GM19035 (cell line): ENCODE measurements around the gene UBA6.
"Not testable (repeated sequence)": the region's sequence is repeated elsewhere in the genome, so short reads cannot be mapped to it uniquely, and the experiment has no call there.

Experiments used
- ATAC-seq: cut with Tn5 transposase; IDR thresholded peaks from one replicate; pipeline ENCODE4 v1.9.1; 2021; ENCODE audit not compliant: unreplicated experiment

The UBA6 gene

DNA sequence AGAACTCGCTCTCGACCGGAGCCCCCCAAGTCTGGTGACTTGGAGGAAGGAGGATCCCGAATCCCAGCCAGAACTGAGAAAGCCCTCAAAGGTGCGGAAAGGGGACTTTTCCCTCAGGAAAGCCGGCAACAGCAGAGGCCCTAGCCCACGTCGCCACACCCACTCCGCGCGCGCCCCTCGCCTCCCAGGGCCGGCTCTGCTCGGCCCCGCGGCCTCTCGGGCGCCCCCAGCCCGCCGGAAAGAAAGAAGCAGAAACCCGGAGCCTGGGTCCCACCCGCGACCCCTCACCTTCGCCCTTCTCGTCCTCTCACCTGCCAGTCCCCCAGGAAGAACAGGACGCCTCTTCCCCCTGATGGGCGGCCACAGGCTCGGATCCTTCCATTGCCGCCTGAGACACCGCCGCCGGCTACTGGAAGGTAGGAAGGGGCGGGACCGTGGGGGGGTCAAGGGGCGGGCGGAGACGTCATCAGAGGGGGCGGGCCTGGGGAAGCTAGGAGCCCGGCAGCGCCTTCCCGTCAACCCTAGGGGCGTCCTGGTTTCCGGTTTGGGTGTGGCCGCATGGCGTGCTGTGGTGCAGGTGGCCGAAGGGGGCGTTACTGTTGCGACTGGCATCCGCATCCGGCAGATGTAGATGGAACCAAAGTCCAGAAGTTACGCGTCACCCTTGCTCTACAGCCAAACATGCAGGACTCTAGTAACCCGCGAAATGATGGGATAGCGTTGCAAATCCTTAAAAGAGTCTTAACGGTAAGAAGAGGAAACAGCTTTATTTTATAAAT lies at the start of gene UBA6:
TSS of gene UBA6 (minus strand) at position 418 of the 779 bp plus-strand sequence. CDS start at position 382, 36 bp downstream.
- ATAC-seq = peak; percentile 98

DNA sequence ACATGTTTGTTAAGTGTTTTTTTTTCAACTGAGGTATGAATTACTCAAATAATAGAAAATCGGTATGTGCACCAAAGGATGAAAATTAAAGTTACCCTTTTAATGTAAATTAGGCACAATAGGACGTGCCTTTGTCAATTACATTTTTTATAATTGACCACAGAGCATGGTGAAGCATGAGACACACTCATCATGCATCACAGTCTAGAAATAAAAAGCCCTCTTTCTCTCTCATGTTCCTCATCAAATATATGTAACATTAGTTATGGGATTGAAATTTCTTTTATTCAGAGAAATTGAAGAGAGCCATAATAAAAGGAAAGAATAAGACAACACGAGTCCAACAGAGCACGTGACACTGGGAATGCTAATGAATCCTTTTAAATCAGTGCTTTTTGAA lies 49.7 kb upstream of the UBA6 start:
- ATAC-seq = no peak

DNA sequence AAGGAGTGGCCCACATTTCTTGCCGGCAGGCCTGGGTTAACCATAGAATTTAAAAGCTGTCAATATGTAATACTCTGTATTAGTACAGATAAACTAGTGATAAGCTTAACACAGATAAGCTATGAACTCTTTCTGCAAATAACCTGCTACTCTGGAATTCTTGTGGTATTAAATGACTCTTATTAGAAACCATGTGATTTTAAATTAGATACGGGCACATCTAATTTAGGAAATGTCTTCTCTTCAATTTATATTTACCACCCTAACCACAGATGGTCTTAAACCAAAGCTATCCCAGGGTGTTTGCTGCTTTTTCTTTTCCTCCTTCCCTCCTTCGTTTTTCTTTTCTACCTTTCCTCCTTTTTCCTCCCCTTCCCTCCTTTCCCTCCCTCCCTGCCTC lies 48.3 kb upstream of the UBA6 start:
- no peak for ATAC-seq

DNA sequence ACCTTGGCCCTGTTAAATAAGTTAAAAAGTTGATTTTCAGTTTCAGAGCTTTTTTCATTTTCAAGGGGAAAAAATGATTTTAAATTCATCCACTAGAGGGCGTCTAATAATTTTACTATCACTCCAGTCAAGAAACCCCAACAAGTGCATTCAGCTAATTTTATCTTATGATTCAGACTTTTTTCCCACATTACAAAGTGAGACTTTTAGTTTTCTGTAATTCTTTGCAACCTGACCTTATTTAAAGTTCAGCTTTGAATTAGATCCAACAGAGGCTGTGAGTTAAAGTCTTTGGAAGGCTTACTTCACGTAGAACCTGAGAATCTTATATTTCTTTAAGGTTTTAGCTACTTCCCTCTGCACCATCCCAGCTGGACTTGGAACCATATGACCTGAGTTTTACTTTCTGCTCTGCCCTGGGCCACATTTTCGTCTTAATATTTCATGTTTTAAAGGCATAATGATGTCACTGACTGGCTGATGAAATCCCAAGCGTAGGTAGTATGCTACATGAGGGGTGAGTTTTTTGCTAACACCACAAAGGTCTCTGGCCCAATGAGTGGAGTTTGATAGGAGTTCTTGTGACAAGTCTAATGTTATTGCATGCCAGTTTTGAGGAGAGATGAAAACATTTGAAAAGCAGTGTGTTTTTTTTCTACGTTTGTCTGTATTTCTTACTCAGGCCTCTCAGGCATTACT lies 46.0 kb upstream of the UBA6 start:
- ATAC-seq = peak; percentile 59

DNA sequence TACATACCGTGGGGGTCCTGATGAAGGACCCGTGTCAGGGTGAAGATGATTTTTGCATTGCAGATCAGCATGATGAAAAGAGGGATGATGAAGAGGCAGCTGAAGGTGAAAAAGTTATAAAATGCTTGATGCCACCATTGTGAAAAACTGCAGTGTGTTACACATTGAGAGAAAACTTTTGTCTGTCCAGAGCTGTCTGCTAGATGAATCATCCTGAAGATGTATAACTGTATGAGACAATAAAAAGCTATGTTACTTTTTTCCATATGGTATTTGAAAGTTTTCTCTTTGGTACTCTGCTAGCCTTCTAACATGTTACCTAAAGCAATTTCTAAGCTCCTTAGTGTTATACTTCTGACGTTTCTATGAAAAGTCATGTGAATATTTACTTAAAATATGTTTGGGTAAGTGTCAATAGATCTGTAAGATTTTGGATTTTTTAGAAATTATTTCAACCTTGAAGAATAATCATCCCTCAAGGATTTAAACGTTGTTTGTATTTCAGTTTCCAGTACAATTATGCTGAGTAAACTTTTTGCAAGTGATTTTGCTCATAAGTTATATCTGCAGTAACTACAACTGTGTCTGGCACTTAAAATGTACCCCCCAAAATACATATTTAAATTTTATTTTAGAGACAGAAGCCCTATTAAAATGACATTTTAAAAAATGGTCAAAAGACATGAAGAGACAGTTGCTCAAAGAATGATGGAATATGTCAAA lies 43.8 kb upstream of the UBA6 start:
- no peak for ATAC-seq

DNA sequence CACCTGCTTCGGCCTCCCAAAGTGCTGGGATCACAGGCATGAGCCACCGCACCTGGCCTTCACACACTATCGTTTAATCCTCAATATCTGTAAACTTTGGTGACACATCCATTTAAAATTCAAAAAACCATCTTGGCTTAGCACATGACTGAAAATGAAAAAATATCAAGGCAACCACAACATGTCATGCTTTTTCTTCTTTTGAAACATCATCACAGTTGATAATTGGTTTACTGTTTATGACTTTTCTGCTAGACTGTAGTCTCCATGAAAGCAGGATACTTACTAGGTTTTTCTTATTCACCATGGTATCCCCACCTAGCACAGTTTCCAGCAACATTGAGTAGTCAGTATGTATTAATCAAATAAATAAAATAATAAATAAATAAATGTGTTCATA lies 42.2 kb upstream of the UBA6 start:
- ATAC-seq = no peak

DNA sequence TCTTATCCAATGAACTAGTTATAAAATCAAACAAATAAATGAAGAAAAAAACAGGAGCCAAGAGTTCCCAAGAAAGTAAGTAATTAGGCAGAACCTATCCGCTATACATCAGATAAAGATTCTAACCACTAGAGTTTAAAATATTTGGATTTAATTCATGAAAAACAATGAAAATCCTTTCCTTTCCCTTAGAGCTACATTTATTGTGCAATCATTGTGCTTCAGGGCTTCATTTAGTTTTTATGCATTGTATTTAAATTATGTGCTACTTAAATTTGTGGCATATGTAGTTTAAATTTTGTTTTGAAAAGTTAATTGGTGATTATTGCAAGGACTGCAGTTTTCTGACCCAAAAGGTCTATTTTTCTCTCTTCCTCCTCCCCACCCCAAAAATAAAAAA lies 35.3 kb upstream of the UBA6 start:
- no peak for ATAC-seq

DNA sequence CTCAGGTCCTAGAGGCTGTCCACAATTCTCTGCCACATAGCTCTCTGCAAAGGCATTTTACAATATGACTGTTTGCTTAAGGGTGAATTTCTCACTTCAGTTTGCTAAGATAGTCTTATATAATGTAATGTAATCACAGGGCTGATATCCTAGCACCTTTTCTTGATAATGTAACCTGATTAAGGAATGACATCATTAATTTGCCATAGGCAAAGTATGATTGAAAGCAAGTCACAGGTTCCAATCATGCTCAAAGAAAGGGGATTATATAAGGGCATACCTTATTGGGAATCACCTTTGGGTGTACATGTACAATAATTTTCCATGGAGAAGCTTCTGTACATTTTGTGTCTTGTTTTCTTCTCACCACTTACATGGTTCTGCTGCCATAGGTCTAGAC lies 34.4 kb upstream of the UBA6 start:
- ATAC-seq = no peak

DNA sequence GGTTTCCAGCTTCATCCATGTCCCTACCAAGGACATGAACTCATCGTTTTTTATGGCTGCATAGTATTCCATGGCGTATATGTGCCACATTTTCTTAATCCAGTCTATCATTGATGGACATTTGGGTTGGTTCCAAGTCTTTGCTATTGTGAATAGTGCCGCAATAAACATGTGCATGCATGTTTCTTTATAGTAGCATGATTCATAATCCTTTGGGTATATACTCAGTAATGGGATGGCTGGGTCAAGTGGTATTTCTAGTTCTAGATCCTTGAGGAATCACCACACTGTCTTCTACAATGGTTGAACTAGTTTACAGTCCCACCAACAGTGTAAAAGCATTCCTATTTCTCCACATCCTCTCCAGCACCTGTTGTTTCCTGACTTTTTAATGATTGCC lies 29.6 kb upstream of the UBA6 start:
- not testable (repeated sequence) for ATAC-seq

DNA sequence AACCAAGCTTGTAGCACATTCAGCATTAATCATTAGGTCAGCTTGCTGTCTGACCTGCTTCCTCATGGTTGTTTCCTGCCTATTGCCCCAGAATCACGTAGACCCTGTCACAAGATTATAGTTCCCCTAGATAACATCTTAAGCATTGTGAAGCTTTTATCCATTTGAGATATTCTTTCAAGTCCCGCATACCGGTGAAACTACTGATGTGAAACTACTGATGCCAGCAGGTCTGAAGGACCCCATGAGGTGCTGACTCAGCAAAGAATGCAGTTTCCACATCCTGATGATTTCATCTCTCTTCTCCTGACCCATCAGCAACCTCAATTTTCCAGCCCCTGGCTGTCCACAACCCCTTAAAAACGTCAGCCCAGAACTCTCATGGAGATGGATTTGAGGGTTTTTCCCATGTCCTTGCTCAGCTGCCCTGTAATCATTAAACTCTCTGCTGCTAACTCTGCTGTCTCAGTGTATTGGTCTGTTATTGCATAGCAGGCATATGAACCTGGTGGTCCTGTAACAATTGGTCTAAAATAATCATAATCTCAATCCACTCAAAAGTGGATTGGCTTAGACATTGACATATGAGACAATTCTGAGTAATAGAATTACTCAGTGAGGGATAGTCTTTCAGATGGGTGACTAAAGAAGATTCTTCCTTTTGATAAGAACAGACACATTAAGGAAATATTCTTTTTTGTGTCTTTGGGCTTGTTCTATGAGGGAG lies 26.3 kb upstream of the UBA6 start:
- ATAC-seq = no peak

DNA sequence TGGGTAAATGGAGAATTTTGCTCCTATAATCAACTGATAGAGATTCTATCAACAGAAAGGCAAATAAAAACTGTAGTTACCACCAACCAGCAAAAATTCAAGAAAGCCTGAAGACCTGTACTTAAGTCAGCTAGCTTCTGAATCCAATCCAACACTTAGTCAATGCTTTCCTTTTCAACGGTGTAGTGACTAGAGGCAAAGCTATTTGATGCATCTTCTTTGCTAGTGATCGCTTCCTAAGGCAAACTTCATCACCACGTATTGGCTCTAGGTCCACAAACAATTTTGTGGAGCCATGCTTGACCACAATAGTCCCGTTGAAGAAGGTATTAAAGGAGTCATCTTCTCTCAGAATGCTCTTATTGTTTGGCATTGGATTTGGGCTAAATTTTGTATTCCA lies 25.0 kb upstream of the UBA6 start:
- no peak for ATAC-seq

DNA sequence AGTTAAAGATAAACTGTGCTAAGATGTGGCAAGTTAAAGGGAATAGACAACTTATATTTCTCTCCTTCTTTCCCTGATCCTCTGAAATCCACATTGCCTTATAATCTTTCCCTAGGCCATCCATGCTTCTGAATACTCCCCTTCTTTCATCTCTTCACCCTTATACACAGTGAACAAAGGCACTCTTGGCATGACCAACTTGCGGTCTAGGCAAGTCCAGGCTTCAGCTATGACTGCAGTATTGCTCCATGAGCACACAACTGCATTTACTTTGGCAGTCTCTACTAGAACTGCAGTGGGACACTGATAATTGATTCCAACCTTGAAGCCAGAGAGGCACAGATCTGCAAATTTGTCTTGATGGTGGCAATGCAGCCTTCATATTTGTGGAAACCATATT lies 24.2 kb upstream of the UBA6 start:
- no peak for ATAC-seq

DNA sequence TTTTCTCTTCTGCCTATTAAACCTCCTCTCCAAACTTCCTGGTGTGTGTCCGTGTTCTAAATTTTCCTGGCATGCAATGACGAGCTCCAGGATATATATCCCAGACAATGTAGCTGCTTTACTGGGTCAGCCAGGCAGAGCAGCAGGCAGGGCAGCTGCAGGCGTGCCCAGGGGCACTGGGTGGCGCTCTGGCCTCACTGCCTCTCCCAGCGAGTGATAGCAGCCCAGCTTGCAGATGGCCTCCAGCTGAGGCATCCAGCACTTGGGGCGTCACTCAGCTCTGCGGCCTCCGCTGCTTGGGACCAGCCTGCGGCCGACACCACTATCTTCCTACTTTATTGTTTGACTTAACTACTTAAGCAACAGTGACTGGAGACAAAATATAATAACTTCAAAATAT lies 23.0 kb upstream of the UBA6 start:
- ATAC-seq = no peak

DNA sequence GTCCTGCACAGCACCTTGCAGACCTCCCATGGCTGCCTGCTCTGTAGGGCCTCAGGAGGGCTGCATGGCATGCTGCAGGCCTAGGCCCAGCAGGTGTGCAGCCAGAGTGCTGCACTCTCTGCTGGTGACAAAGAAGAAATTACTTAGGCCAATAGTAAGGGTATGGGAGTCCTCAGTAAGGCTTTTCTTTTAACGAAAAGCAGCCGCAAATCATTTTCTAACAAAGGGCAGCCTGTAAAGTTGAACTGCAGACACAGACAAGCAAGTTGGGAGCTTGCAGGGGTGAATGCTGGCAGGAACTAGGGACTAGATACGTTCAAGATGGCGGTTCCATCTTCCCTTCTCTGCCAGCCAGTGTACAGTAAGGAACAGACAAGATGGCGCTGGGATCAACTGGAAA lies 22.4 kb upstream of the UBA6 start:
- ATAC-seq = no peak

DNA sequence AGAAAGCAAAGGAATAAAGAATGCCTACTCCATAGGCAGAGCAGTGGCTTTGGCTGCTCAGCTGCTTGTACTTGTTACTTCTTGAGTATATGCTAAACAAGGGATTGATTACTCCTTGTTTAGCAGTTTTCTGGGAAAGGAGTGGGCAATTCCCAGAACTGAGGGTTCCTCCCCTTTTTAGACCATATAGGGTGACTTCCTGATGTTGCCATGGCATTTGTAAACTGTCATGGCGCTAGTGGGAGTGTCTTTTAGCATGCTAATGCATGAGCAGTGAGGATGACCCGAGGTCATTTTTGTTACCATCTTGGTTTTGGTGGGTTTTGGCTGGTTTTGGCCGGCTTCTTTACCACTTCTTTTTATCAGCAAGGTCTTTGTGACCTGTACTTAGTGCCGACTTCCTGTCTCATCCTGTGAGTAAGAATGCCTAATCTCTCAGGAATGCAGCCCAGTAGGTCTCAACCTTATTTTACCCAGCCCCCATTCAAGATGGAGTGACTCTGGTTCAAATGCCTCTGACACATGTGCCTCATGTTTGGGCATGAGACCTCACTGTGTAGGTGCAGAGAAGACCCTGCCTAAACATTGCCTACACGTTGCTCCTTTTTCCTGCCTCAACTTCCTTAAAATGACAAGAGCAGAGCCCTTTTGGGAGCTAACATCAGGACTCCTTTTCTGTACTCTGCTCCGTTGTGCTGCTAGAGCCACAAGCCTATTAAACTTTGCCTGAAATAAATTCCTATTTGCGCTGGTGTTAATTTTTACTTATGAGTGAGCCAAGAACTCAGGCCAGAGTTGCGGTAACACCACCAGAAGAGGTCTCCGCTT lies 21.0 kb upstream of the UBA6 start:
- no peak for ATAC-seq

DNA sequence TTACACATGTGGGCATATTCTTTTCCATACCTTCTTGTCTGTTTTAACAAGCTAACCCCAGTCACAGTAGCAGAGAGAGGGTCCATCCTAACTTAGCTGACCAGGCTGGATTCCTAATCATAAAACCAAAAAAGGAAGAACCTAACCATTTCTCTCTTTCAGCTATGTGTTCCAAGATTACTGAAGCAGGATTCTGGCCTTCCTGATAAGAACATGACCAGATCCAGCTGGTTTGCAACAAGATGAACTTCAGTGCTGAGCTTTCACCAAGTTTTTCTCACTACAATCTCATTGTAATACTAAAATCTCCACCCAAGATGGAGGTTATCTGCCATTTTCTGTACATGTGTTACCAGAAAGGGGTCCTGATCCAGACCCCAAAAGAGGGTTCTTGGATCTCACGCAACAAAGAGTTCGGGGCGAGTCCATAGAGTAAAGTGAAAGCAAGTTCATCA lies 20.4 kb upstream of the UBA6 start:
- no peak for ATAC-seq

DNA sequence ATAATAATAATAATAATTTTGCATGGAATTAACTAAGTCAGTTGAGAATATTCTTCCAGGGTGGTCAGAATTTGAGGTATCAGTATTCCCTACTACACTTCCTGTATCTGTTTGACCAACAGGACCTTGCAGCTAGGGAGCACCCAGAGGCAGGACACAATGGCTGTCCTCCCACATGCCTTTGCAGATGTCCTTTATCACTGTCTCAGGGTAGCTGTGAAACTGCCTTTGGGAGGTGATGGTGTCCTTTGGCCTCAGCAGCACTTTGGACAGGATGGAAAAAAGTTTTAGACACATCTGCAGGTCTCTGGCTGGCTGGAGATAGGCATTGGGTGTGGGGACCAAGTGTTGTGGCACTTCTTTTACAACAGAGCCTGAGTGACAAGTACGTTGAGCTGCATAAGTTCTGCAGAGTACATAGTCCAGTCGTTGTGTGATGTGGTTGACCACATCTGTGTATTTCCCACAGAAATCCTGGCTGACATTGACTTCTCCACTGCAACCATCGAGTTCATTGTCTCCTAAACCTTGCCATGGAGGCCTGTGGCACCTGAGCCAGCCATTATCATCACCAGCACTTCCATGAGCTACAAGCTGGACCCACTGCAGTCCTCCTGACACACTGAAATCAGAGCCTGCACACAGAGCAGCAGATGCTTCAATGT lies 19.1 kb upstream of the UBA6 start:
- ATAC-seq = no peak

DNA sequence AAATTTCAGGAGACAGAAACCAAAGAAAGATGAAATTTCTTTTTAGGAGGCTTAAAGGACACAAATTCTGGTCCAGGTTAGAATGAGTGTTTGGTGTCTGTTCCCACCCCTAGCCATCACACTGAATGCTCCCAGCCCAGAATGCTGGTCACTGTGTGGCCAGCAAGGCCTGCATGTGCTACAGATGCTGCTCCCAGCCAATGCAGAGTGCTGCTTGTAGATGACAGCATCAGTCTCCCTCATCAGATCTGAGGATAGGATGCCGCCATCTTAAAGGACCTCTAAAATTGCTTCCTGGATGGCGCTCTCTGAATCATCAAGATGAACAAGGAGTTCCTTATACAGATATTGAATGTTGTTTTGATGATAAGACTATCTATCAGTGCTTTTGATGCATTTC lies 17.9 kb upstream of the UBA6 start:
- ATAC-seq = no peak

DNA sequence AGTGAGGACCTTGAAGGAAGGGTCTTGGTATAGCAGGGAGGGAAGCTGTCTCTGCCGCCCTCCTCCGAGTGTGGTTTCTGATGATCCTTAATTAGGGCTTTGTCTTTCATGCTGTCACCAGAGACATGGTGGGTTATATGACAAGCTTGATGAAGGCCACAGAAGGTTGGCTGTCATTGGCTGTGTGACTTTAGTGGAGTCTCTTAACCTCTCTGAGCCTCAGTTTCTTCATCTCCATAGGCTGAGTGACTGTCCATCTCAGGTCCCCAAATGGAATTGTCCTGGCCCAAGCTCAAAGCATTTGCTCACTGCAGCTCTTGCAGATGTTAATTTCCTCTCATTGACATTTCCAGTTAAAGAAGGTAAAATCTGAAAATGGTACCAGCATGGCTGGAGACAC lies 16.6 kb upstream of the UBA6 start:
- ATAC-seq = no peak

DNA sequence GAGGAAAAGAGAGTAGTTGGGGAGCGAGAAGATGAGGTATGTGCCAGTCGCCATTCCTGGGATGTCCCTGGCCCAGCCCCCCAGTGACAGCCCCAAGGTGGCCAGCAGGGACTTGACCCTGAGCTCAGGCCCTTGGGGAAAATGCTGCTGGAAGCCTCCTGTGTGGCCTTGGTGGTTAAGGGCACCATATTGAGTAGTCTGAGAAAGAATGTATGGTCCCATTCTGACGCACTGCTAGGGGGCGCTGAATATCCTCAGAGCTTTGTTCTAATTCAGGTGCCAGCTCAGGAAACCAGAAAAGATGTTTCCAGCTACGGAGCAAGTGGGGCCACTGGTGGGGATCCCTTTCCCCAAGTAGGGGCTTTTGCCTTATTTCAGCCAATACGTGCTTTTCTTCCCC lies 14.0 kb upstream of the UBA6 start:
- no peak for ATAC-seq
